Measurements from ENCODE around the gene PLCG2. TPM values are rescaled to one million over a fixed set of nuclear protein-coding genes. Genes with fewer than 3 reads are reported as not detected.
"Not testable (repeated sequence)": the region's sequence is repeated elsewhere in the genome, so short reads cannot be mapped to it uniquely, and the experiment has no call there.

The PLCG2 gene
- polyA plus RNA-seq, 1 experiment, result 0.22 TPM

- no peak for TF ChIP-seq CTCF (IDR thresholded peaks at IDR 0.05; ENCODE audit: insufficient read depth, low read depth, low read length)
- ChIA-PET POLR2A (no interaction called here), CTCF (no interaction called here)
- no peak overlapping the region for H3K4me3 ChIP-seq (ENCODE audit: low read depth, low read length)
- no peaks in the 10 kb centered on the region for H3K27me3 ChIP-seq (ENCODE audit: control insufficient read depth, insufficient read depth, low read length)
- H3K36me3 ChIP-seq (ENCODE audit: control insufficient read depth, insufficient read depth, low read length), result no peaks in the 10 kb centered on the region
- DNase-seq (ENCODE audit: low read depth), result no peak
Measured at GRCh38 chr16:81931927-81932326, 152.8 kb downstream of the PLCG2 start.

DNA sequence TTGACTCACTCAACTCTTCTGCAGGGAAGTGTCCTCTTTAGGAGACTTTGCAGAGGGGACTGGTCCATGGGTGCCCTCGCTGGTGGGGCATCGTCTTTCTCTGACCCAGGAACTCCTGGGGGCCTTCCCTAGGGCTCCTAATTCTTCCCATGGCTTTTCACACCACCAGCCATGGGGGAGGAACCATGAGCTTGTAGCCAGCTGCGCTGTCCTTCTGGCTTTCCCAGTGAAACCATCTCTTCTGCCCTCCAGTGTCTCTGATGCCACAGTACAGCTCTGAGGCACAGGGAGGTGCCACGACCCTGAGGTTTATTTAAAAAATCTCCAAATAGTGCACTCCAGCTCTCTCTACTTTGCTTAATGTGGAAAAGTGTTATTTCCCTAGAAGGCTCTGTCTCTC is 153.6 kb downstream of the PLCG2 start:
- H3K4me3 ChIP-seq (ENCODE audit: low read depth, low read length), result no peak overlapping the region
- H3K36me3 ChIP-seq (ENCODE audit: control insufficient read depth, insufficient read depth, low read length), result no peaks in the 10 kb centered on the region
- ChIA-PET POLR2A (no interaction called here), CTCF (interaction anchor here (0.9 to 2.8 kb wide), 4 partner anchors 28 to 298 kb away, joined by 3 to 9 read pairs (median 4); no protein-coding TSS in a partner anchor)
- TF ChIP-seq CTCF (IDR thresholded peaks at IDR 0.05; ENCODE audit: insufficient read depth, low read depth, low read length), result no peak
- DNase-seq (ENCODE audit: low read depth), result no peak
- no peaks in the 10 kb centered on the region for H3K27me3 ChIP-seq (ENCODE audit: control insufficient read depth, insufficient read depth, low read length)

DNA sequence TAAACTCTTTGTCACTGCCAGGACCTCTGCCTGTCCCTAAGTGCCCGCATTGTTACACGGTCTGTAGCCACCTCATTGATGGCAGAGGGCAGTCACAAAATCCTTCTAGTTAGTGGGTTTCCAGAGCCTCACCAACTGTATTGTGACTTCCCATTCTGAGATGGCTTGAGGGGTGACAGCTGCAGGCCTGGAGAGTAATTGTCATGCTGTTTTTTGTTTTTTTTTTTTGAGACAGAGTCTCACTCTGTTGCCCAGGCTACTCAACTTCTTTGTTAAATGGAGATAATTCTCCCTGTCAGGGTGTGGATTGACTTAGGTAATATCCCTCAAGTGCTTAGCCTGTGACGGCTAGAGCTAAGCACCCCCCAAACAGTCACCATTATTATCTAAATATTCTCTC is 154.3 kb downstream of the PLCG2 start:
- ChIA-PET CTCF (interaction anchor here (1.0 to 2.8 kb wide), 3 partner anchors 44 to 297 kb away, joined by 3 to 9 read pairs (median 4); no protein-coding TSS in a partner anchor), POLR2A (no interaction called here)
- Histone ChIP-seq H3K36me3 (ENCODE audit: control insufficient read depth, insufficient read depth, low read length) (no peaks in the 10 kb centered on the region), H3K4me3 (ENCODE audit: low read depth, low read length) (no peak overlapping the region), H3K27me3 (ENCODE audit: control insufficient read depth, insufficient read depth, low read length) (peaks cover 1% of the 10 kb centered on the region; the same call in 1 of the 2 replicates)
- TF ChIP-seq CTCF (IDR thresholded peaks at IDR 0.05; ENCODE audit: insufficient read depth, low read depth, low read length), result no peak
- no peak for DNase-seq (ENCODE audit: low read depth)

DNA sequence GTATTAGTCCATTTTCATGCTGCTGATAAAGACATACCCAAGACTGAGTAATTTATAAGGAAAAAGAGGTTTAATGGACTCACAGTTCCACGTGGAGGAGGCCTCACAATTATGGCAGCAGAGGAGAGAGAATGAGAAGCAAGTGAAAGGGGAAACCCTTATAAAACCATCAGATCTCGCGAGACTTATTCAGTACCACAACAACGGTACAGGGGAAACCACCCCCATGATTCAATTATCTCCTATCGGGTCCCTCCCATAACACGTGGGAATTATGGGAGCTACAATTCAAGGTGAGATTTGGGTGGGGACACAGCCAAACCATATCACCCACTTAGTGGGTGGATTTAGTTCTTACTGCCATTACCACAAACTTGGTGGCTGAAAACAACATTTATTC is 155.6 kb downstream of the PLCG2 start:
- POLR2A ChIA-PET; H3K36me3 ChIP-seq (ENCODE audit: control insufficient read depth, insufficient read depth, low read length); DNase-seq (ENCODE audit: low read depth); H3K4me3 ChIP-seq (ENCODE audit: low read depth, low read length); H3K27me3 ChIP-seq (ENCODE audit: control insufficient read depth, insufficient read depth, low read length): not testable (repeated sequence)
- CTCF ChIA-PET, result interaction anchor here (2.8 kb wide), 1 partner anchor 296 kb away, joined by 9 read pairs; no protein-coding TSS in a partner anchor

DNA sequence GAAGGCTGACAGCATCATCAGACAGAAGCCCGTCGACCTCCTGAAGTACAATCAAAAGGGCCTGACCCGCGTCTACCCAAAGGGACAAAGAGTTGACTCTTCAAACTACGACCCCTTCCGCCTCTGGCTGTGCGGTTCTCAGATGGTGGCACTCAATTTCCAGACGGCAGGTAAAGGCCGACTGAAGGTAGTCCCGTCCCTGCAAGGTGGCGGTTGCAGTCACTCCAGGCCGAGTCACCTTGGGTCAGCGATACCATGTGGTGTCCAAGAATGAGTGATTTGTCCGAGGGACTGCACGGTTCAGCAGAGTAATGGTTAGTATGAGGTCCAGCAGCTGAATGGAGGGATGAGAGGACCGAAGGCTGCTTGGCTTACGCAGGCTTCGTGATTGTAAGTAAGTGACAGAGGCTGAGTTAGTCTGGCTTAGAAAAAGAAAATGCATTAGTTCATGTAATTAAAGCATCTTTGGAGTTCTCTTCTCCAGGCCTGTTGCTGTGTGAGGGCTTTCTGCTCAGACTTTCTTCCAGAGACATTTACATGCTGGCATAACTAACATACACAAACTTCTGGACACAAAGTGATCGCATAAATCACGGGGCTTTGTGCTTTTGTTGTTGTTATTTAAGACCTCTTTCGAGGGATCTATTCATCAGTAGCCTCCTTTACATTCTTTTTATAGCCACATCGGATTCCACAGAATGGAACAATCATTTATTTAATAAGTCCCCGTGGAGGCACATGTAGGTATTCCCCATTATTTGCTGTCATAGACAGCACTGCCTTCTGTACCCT is 157.3 kb downstream of the PLCG2 start:
- Histone ChIP-seq H3K4me3 (ENCODE audit: low read depth, low read length) (no peak overlapping the region), H3K36me3 (ENCODE audit: control insufficient read depth, insufficient read depth, low read length) (no peaks in the 10 kb centered on the region), H3K27me3 (ENCODE audit: control insufficient read depth, insufficient read depth, low read length) (peaks cover 1% of the 10 kb centered on the region)
- DNase-seq (ENCODE audit: low read depth), result no peak
- CTCF ChIA-PET, result no interaction called here
- POLR2A ChIA-PET, result no interaction called here
- no peak for TF ChIP-seq CTCF (IDR thresholded peaks at IDR 0.05; ENCODE audit: insufficient read depth, low read depth, low read length)
